HepG2 (cell line): ENCODE results near the gene NAV2.

Experiments used
- KLF13 ChIP-seq: sonication (generic); formaldehyde crosslinking; IDR thresholded peaks from 2 replicates; pipeline ENCODE4 v1.4.0; 2020; ENCODE audit warnings: mild to moderate bottlenecking, missing genetic modification reagents
- NR1H2 ChIP-seq: sonication (generic); formaldehyde crosslinking; IDR thresholded peaks from 2 replicates; pipeline ENCODE4 v1.8.1; 2022; ENCODE audit warnings: low read depth, missing genetic modification reagents, borderline replicate concordance

- TF ChIP-seq NR1H2 (CRISPR knock-in tag) (no peak), KLF13 (CRISPR knock-in tag) (no peak)
Observed at GRCh38 chr11:19894404-19894803, 181.8 kb downstream of the NAV2 start.
